ENCODE data around the gene TSPAN31. TPM values are rescaled to one million over a fixed set of nuclear protein-coding genes. Genes with fewer than 3 reads are reported as not detected.
"Not testable (repeated sequence)": the region's sequence is repeated elsewhere in the genome, so short reads cannot be mapped to it uniquely, and the experiment has no call there.

Gene TSPAN31
- total RNA-seq, 2 experiments from 2014 or later = 19.6 to 23.2 TPM

GRCh38 chr12:57717846-57718640 is 26.8 kb upstream of the TSPAN31 start:
- ATAC-seq (ENCODE audit: low read depth) = no peak
- Mint-ChIP-seq H3K4me3 (no peak overlapping the region), H3K27me3 (no peaks in the 10 kb centered on the region), H3K27ac (no peak overlapping the region), H3K9me3 (no peaks in the 10 kb centered on the region), H3K4me1 (peaks cover 4% of the 10 kb centered on the region), H3K36me3 (peaks cover 19% of the 10 kb centered on the region)
- no peak for DNase-seq
- POLR2A ChIA-PET = interaction anchor here (1.7 kb wide), 1 partner anchor 25 kb away, joined by 6 read pairs; the partner anchor contains the start of gene OS9

- Mint-ChIP-seq H3K4me3 (no peak overlapping the region), H3K36me3 (peaks cover 17% of the 10 kb centered on the region), H3K27ac (peak overlapping the region; percentile 47), H3K9me3 (no peaks in the 10 kb centered on the region), H3K4me1 (peaks cover 2% of the 10 kb centered on the region), H3K27me3 (no peaks in the 10 kb centered on the region)
- ATAC-seq (ENCODE audit: low read depth) = no peak
- POLR2A ChIA-PET = interaction anchor here (0.6 to 1.7 kb wide), 4 partner anchors 11 to 152 kb away, joined by 3 to 6 read pairs (median 3); partner anchors contain the start of genes OS9 and TSPAN31
- DNase-seq = no peak
These were observed 26.0 kb upstream of the TSPAN31 start for GRCh38 chr12:57718641-57719528.

GRCh38 chr12:57719777-57720605 is 24.8 kb upstream of the TSPAN31 start:
- peak; percentile 8 for ATAC-seq (ENCODE audit: low read depth)

GRCh38 chr12:57720606-57721595 is 23.9 kb upstream of the TSPAN31 start:
- Mint-ChIP-seq H3K4me1 (peaks cover 7% of the 10 kb centered on the region), H3K4me3 (no peak overlapping the region), H3K9me3 (no peaks in the 10 kb centered on the region), H3K27ac (no peak overlapping the region), H3K36me3 (peaks cover 17% of the 10 kb centered on the region), H3K27me3 (no peaks in the 10 kb centered on the region)
- DNase-seq = no peak
- POLR2A ChIA-PET = interaction anchor here (0.5 to 1.7 kb wide), 5 partner anchors 7 to 78 kb away, joined by 3 to 7 read pairs (median 3); no protein-coding TSS in a partner anchor
- ATAC-seq (ENCODE audit: low read depth) = peak; percentile 12

More at GRCh38 chr12:57719777-57720605, 24.8 kb upstream of the TSPAN31 start:
- peaks cover 6% of the 10 kb centered on the region for H3K4me1 Mint-ChIP-seq
- no peak overlapping the region for H3K27ac Mint-ChIP-seq
- peaks cover 20% of the 10 kb centered on the region for H3K36me3 Mint-ChIP-seq
- H3K27me3 Mint-ChIP-seq = no peaks in the 10 kb centered on the region
- DNase-seq = no peak
- POLR2A ChIA-PET = interaction anchor here (0.5 to 1.7 kb wide), 5 partner anchors 10 to 153 kb away, joined by 3 to 6 read pairs (median 3); partner anchors contain the start of gene OS9
- no peak overlapping the region for H3K4me3 Mint-ChIP-seq
- H3K9me3 Mint-ChIP-seq = no peaks in the 10 kb centered on the region

- not testable (repeated sequence) for H3K27me3 Mint-ChIP-seq; H3K4me1 Mint-ChIP-seq; DNase-seq; H3K4me3 Mint-ChIP-seq; ATAC-seq (ENCODE audit: low read depth); H3K9me3 Mint-ChIP-seq
- Mint-ChIP-seq H3K36me3 (peaks cover 18% of the 10 kb centered on the region), H3K27ac (peak overlapping the region; percentile 54)
- POLR2A ChIA-PET = interaction anchor here (1.0 to 1.7 kb wide), 7 partner anchors 8 to 79 kb away, joined by 3 to 7 read pairs (median 5); partner anchors contain the start of gene TSPAN31
These were observed 22.8 kb upstream of the TSPAN31 start for GRCh38 chr12:57721846-57722608.

GRCh38 chr12:57722716-57723629 is 21.9 kb upstream of the TSPAN31 start:
- H3K36me3 Mint-ChIP-seq = peaks cover 21% of the 10 kb centered on the region
- POLR2A ChIA-PET = interaction anchor here (0.6 to 1.5 kb wide), 8 partner anchors 9 to 410 kb away, joined by 3 to 7 read pairs (median 4); partner anchors contain the start of gene TSPAN31
- H3K27ac Mint-ChIP-seq = peak overlapping the region; percentile 83
- H3K4me3 Mint-ChIP-seq = no peak overlapping the region
- ATAC-seq (ENCODE audit: low read depth) (no peak), DNase-seq (no peak)
- peaks cover 9% of the 10 kb centered on the region for H3K4me1 Mint-ChIP-seq
- no peaks in the 10 kb centered on the region for H3K27me3 Mint-ChIP-seq
- H3K9me3 Mint-ChIP-seq = no peaks in the 10 kb centered on the region

- Mint-ChIP-seq H3K36me3 (peaks cover 24% of the 10 kb centered on the region), H3K9me3 (no peaks in the 10 kb centered on the region), H3K27me3 (no peaks in the 10 kb centered on the region), H3K4me1 (peaks cover 9% of the 10 kb centered on the region), H3K4me3 (no peak overlapping the region), H3K27ac (peak overlapping the region; percentile 83)
- POLR2A ChIA-PET = interaction anchor here (1.0 to 1.3 kb wide), 2 partner anchors 9 to 21 kb away, joined by 3 to 7 read pairs; partner anchors contain the start of gene TSPAN31
- DNase-seq (no peak), ATAC-seq (ENCODE audit: low read depth) (no peak)
These were observed 21.2 kb upstream of the TSPAN31 start for GRCh38 chr12:57723630-57723962.

- H3K4me1 Mint-ChIP-seq = peaks cover 9% of the 10 kb centered on the region
- no peak overlapping the region for H3K4me3 Mint-ChIP-seq
- H3K9me3 Mint-ChIP-seq = no peaks in the 10 kb centered on the region
- peaks cover 25% of the 10 kb centered on the region for H3K36me3 Mint-ChIP-seq
- POLR2A ChIA-PET = interaction anchor here (1.0 kb wide), 1 partner anchor 9 kb away, joined by 3 read pairs; no protein-coding TSS in a partner anchor
- ATAC-seq (ENCODE audit: low read depth) = no peak
- H3K27ac Mint-ChIP-seq = peak overlapping the region; percentile 46
- no peak for DNase-seq
- H3K27me3 Mint-ChIP-seq = no peaks in the 10 kb centered on the region
These were observed 20.6 kb upstream of the TSPAN31 start for GRCh38 chr12:57724003-57724935.

- H3K4me3 Mint-ChIP-seq = no peak overlapping the region
- no peaks in the 10 kb centered on the region for H3K9me3 Mint-ChIP-seq
- H3K36me3 Mint-ChIP-seq = peaks cover 22% of the 10 kb centered on the region
- H3K27me3 Mint-ChIP-seq = no peaks in the 10 kb centered on the region
- H3K27ac Mint-ChIP-seq = peak overlapping the region; percentile 46
- H3K4me1 Mint-ChIP-seq = peaks cover 9% of the 10 kb centered on the region
- ATAC-seq (ENCODE audit: low read depth) (no peak), DNase-seq (no peak)
- POLR2A ChIA-PET = interaction anchor here (1.0 to 1.3 kb wide), 2 partner anchors 9 to 17 kb away, joined by 3 to 5 read pairs; no protein-coding TSS in a partner anchor
These were observed 19.7 kb upstream of the TSPAN31 start for GRCh38 chr12:57724936-57725740.

All from activated naive CD8-positive, alpha-beta T cell treated with anti-CD3 and anti-CD28 coated beads, Interleukin-2, amount 10 ng/mL, durations not matched to agents 7 days and 5 days (primary cell).